HCT116 (cell line): Measurements from ENCODE around the gene CDH13. TPM values are rescaled to one million over a fixed set of nuclear protein-coding genes. Genes with fewer than 3 reads are reported as not detected.

Experiments
- ATAC-seq: fragments of 200-7000 bp; cut with Tn5 transposase; 2 replicates; pipeline ENCODE4 v1.9.1; 2020; ENCODE audit warnings: mild to moderate bottlenecking, moderate library complexity
- BruUV-seq: library from RNA; stranded (reverse); fragments of 400-500 nt; replicated peaks from 2 replicates; lab custom pipeline; 2021; lab: Mats Ljungman, UMichigan
- CTCF ChIA-PET: fragments of 300-600 bp; sonication (Branson Sonifier 250); formaldehyde crosslinking; loops from one replicate; lab custom pipeline; 2021; ENCODE audit warnings: antibody characterized with exemption; lab: Charles Lee
- POLR2A ChIA-PET: fragments of 300-600, 350-600 bp; sonication (Branson Sonifier 250); formaldehyde crosslinking; loops from one replicate; lab custom pipeline; 2021; ENCODE audit warnings: antibody characterized with exemption; lab: Charles Lee
- RAD21 ChIA-PET, 2 experiments: fragments of 300-600 bp; sonication (Branson Sonifier 250); formaldehyde crosslinking; loops; one replicate each; lab custom pipeline; 2023; ENCODE audit warnings: low total read pairs in 2 of 2; ENCODE audit not compliant: uncharacterized antibody in 2 of 2, unreplicated experiment in 2 of 2, low non-redundant PET in 1 of 2; lab: Charles Lee
- DNase-seq: peaks from one replicate; pipeline ENCODE4 v3.0.0-alpha.2; 2010; ENCODE audit warnings: low read depth, low spot score
- H2AFZ ChIP-seq: fragments of 200-600 bp; shearing (Covaris generic), sonication (generic); 2 replicates; pipeline ENCODE4 v1.6.1; 2017; ENCODE audit warnings: low read depth, mixed run types, mixed read lengths, antibody characterized with exemption, low read length; ENCODE audit not compliant: poor library complexity, severe bottlenecking
- H3K27ac ChIP-seq: 2 replicates; pipeline ENCODE4 v1.5.1; 2012; ENCODE audit warnings: low read depth, low read length
- H3K27me3 ChIP-seq: fragments of 200-600 bp; sonication (generic); 2 replicates; pipeline ENCODE4 v1.6.1; 2016; ENCODE audit warnings: mixed run types, low read length, mixed read lengths; ENCODE audit not compliant: insufficient read depth
- H3K36me3 ChIP-seq, 2 experiments: fragments of 200-500 bp in 1 of 2; fragments of 200-600 bp in 1 of 2; sonication (Bioruptor generic) in 1 of 2; sonication (generic) in 1 of 2; 2 replicates each; pipeline versions ENCODE4 v1.5.1 to v1.6.1; 2014 to 2016; ENCODE audit warnings: low read length in 2 of 2, inconsistent platforms in 1 of 2, mixed read lengths in 1 of 2, mixed run types in 1 of 2; ENCODE audit not compliant: insufficient read depth in 2 of 2, control insufficient read depth in 1 of 2
- H3K4me1 ChIP-seq, 2 experiments: fragments of 200-600 bp in 1 of 2; sonication (generic) in 1 of 2; 2 replicates each; pipeline versions ENCODE4 v1.5.1 to v1.6.1; 2012 to 2017; ENCODE audit warnings: low read length in 2 of 2, inconsistent platforms in 1 of 2, mild to moderate bottlenecking in 1 of 2, mixed read lengths in 1 of 2, mixed run types in 1 of 2, moderate library complexity in 1 of 2; ENCODE audit not compliant: insufficient read depth in 2 of 2, control insufficient read depth in 1 of 2
- H3K4me2 ChIP-seq: fragments of 200-600 bp; sonication (generic); 2 replicates; pipeline ENCODE4 v1.6.1; 2017; ENCODE audit warnings: mixed run types, low read length, mixed read lengths
- H3K4me3 ChIP-seq, 2 experiments: fragments of 200-600 bp in 1 of 2; sonication (generic) in 1 of 2; replicated peaks in 1 of 2; 2 replicates each; pipeline ENCODE4 v1.5.1; 2011 to 2016; ENCODE audit warnings: low read length in 2 of 2, control low read depth in 1 of 2, low read depth in 1 of 2, mild to moderate bottlenecking in 1 of 2, mixed read lengths in 1 of 2, mixed run types in 1 of 2
- H3K79me2 ChIP-seq: fragments of 200-600 bp; sonication (generic); 2 replicates; pipeline ENCODE4 v1.6.1; 2017; ENCODE audit warnings: mild to moderate bottlenecking, mixed run types, low read length, moderate library complexity, mixed read lengths; ENCODE audit not compliant: insufficient read depth
- H3K9ac ChIP-seq: fragments of 200-600 bp; sonication (generic); 2 replicates; pipeline ENCODE4 v1.6.1; 2016; ENCODE audit warnings: low read length, mixed read lengths
- H3K9me2 ChIP-seq: fragments of 200-600 bp; sonication (generic), shearing (Covaris generic); 2 replicates; pipeline ENCODE4 v1.6.1; 2017; ENCODE audit warnings: mixed run types, mild to moderate bottlenecking, moderate library complexity; ENCODE audit not compliant: insufficient read depth
- H3K9me3 ChIP-seq, 2 experiments: fragments of 200-500 bp in 1 of 2; fragments of 200-600 bp in 1 of 2; sonication (Bioruptor generic) in 1 of 2; sonication (generic) in 1 of 2; 2 replicates each; pipeline ENCODE4 v1.6.1; 2014 to 2017; ENCODE audit warnings: low read length in 2 of 2, mixed read lengths in 2 of 2, inconsistent platforms in 1 of 2, low read depth in 1 of 2, mild to moderate bottlenecking in 1 of 2, mixed run types in 1 of 2, moderate library complexity in 1 of 2; ENCODE audit not compliant: control insufficient read depth in 1 of 2, insufficient read depth in 1 of 2
- H4K20me1 ChIP-seq: fragments of 200-600 bp; sonication (generic), shearing (Covaris generic); 2 replicates; pipeline ENCODE4 v1.6.1; 2017; ENCODE audit warnings: mixed run types, mild to moderate bottlenecking, moderate library complexity; ENCODE audit not compliant: insufficient read depth
- ATF3 ChIP-seq: IDR thresholded peaks from 2 replicates; pipeline ENCODE4 v1.6.1; 2012
- CBX3 ChIP-seq: IDR thresholded peaks from 2 replicates; pipeline ENCODE4 v1.6.1; 2012; ENCODE audit warnings: low read depth
- CEBPB ChIP-seq: IDR thresholded peaks from 2 replicates; pipeline ENCODE4 v1.6.1; 2012; ENCODE audit warnings: low read depth
- CTCF ChIP-seq, 3 experiments: fragments of 200-600 bp in 1 of 3; sonication (generic) in 1 of 3; IDR thresholded peaks in 2 of 3; conservative IDR thresholded peaks in 1 of 3; 2 replicates each; pipeline ENCODE4 v1.5.1; 2012 to 2017; ENCODE audit warnings: low read depth in 2 of 3, low read length in 2 of 3, antibody characterized with exemption in 1 of 3, borderline replicate concordance in 1 of 3, control low read depth in 1 of 3, mild to moderate bottlenecking in 1 of 3, mixed read lengths in 1 of 3, mixed run types in 1 of 3, moderate library complexity in 1 of 3; ENCODE audit not compliant: insufficient read depth in 1 of 3
- EGR1 ChIP-seq: IDR thresholded peaks from 2 replicates; pipeline ENCODE4 v1.6.1; 2012; ENCODE audit warnings: low read depth
- ELF1 ChIP-seq: IDR thresholded peaks from 2 replicates; pipeline ENCODE4 v1.6.1; 2012; ENCODE audit warnings: low read depth, borderline replicate concordance
- EZH2 ChIP-seq: fragments of 200-600 bp; sonication (generic); IDR thresholded peaks from 2 replicates; pipeline ENCODE4 v1.6.1; 2017; ENCODE audit warnings: antibody characterized with exemption, mixed run types
- EZH2phosphoT487 ChIP-seq: fragments of 200-600 bp; IDR thresholded peaks from 2 replicates; pipeline ENCODE4 v1.6.1; 2018; ENCODE audit warnings: antibody characterized with exemption, borderline replicate concordance
- FOSL1 ChIP-seq: IDR thresholded peaks from 2 replicates; pipeline ENCODE4 v1.6.1; 2012; ENCODE audit warnings: low read depth
- MAX ChIP-seq: IDR thresholded peaks from 2 replicates; pipeline ENCODE4 v1.6.1; 2012
- POLR2A ChIP-seq: IDR thresholded peaks from 2 replicates; pipeline ENCODE4 v1.7.0; 2011; ENCODE audit warnings: borderline replicate concordance; ENCODE audit not compliant: insufficient read depth, insufficient read length; ENCODE audit errors: extremely low read depth
- POLR2AphosphoS5 ChIP-seq: IDR thresholded peaks from 2 replicates; pipeline ENCODE4 v1.6.1; 2011; ENCODE audit warnings: mild to moderate bottlenecking, low read depth, low read length, moderate library complexity
- RAD21 ChIP-seq: IDR thresholded peaks from 2 replicates; pipeline ENCODE4 v1.6.1; 2012; ENCODE audit warnings: low read depth, mild to moderate bottlenecking
- SP1 ChIP-seq: IDR thresholded peaks from 2 replicates; pipeline ENCODE4 v1.6.1; 2012; ENCODE audit warnings: low read depth
- SRF ChIP-seq: IDR thresholded peaks from 2 replicates; pipeline ENCODE4 v1.6.1; 2012; ENCODE audit warnings: low read depth
- TCF7L2 ChIP-seq: IDR thresholded peaks from 2 replicates; pipeline ENCODE4 v1.7.0; 2011; ENCODE audit warnings: borderline replicate concordance, inconsistent platforms; ENCODE audit not compliant: insufficient read depth, insufficient read length; ENCODE audit errors: extremely low read depth
- ZBTB33 ChIP-seq: IDR thresholded peaks from 2 replicates; pipeline ENCODE4 v1.6.1; 2011; ENCODE audit warnings: mild to moderate bottlenecking, low read length, moderate library complexity; ENCODE audit not compliant: insufficient replicate concordance; ENCODE audit errors: extremely low read depth
- ZFX ChIP-seq: fragments of 450-650 bp; IDR thresholded peaks from 2 replicates; pipeline ENCODE4 v1.6.1; 2017
- ZNF274 ChIP-seq: fragments of 200-500 bp; sonication (Bioruptor generic); IDR thresholded peaks from 2 replicates; pipeline ENCODE4 v1.6.1; 2014; ENCODE audit warnings: mild to moderate bottlenecking, low read depth, low read length, inconsistent platforms
- intact Hi-C: fragments of 100-400 bp; cut with micrococcal nuclease; formaldehyde crosslinking; loops from 2 replicates; pipeline ENCODE4 v1.10.0; 2022
- total RNA-seq: library from RNA; stranded (reverse); gene quantifications from one replicate; pipeline ENCODE4 v1.2.1, GENCODE V29; 2021; ENCODE audit not compliant: unreplicated experiment

Gene CDH13
- total RNA-seq, 1 experiment from 2014 or later, result not detected

- no peak for TF ChIP-seq MAX
- no peak for TF ChIP-seq POLR2A
- TF ChIP-seq, all 23 proteins: peak for 0
- Histone ChIP-seq H3K9me2 (no peaks in the 10 kb centered on the region), H3K9ac (no peak overlapping the region), H3K4me3 (no peak overlapping the region), H3K36me3 (no peaks in the 10 kb centered on the region), H3K4me1 (no peaks in the 10 kb centered on the region), H3K4me2 (no peak overlapping the region), H3K27me3 (no peaks in the 10 kb centered on the region), H3K27ac (no peak overlapping the region), H2AFZ (no peak overlapping the region), H4K20me1 (no peaks in the 10 kb centered on the region), H3K9me3 (peaks cover 33 to 50% of the 10 kb centered on the region in 2 experiments; a peak in 2 of 4 replicates), H3K79me2 (no peaks in the 10 kb centered on the region)
- BruUV-seq, result no TSS peak
- intact Hi-C loops, result no loop called here
- DNase-seq (no peak), ATAC-seq (no peak)
- ChIA-PET RAD21 (no interaction called here), CTCF (no interaction called here), POLR2A (no interaction called here)
These were observed 330.4 kb downstream of the CDH13 start for GRCh38 chr16:82957212-82957611.

DNA sequence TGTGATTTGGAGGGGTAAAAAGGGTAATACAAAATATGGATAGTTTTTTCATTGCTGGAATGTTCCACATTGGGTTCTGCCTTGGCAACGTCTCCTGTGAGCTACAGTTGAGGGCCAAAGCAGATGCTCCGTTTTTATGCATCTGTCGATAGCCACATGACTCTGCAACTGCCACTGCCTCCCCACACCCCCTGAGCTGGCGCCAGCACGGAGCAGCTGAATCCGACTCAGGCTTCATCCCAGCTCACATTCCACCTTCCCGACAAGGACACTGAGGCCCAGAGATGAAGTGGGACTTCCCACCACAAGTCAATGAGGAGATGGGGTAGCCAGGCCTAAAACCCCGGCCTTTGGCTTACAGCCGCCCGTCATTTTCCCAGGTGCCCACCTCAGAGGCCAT is 334.1 kb downstream of the CDH13 start:
- Histone ChIP-seq H3K9me2 (no peaks in the 10 kb centered on the region), H4K20me1 (no peaks in the 10 kb centered on the region), H3K4me2 (no peak overlapping the region), H2AFZ (no peak overlapping the region), H3K27ac (no peak overlapping the region), H3K4me3 (no peak overlapping the region), H3K4me1 (no peaks in the 10 kb centered on the region), H3K9me3 (peaks cover 26 to 44% of the 10 kb centered on the region in 2 experiments; a peak in 3 of 4 replicates), H3K79me2 (no peaks in the 10 kb centered on the region), H3K27me3 (no peaks in the 10 kb centered on the region), H3K36me3 (no peaks in the 10 kb centered on the region), H3K9ac (no peak overlapping the region)
- ChIA-PET CTCF (no interaction called here), RAD21 (no interaction called here), POLR2A (no interaction called here)
- intact Hi-C loops, result no loop called here
- DNase-seq (no peak), ATAC-seq (no peak)
- no TSS peak for BruUV-seq
- TF ChIP-seq ELF1 (no peak), EGR1 (no peak), ZNF274 (no peak), RAD21 (no peak), ZFX (no peak), ZBTB33 (no peak), POLR2AphosphoS5 (no peak), CBX3 (no peak), TCF7L2 (no peak), CTCF (IDR thresholded peaks at IDR 0.05 in 2 of 3, conservative IDR thresholded peaks at IDR 0.05 in 1 of 3; ENCODE audit: borderline replicate concordance in 1 of 3, insufficient read depth in 1 of 3, low read depth in 2 of 3, low read length in 2 of 3) (no peak), POLR2A (no peak), SP1 (no peak), EZH2 (no peak), CEBPB (no peak), FOSL1 (no peak), SRF (no peak), ATF3 (no peak), EZH2phosphoT487 (no peak)
